ENCODE results near the gene PPP4R1. TPM values are rescaled to one million over a fixed set of nuclear protein-coding genes. Genes with fewer than 3 reads are reported as not detected.

Gene PPP4R1
- total RNA-seq, 1 donor from 2014 or later: 114 TPM

- DNase-seq: no peak
- H3K36me3 ChIP-seq: no peaks in the 10 kb centered on the region
- no peak for ATAC-seq
- no peak overlapping the region for H3K27ac ChIP-seq
- H3K9me3 ChIP-seq: no peaks in the 10 kb centered on the region
- intact Hi-C loops (cut with DNase I): no loop called here
- no peaks in the 10 kb centered on the region for H3K27me3 ChIP-seq (ENCODE audit: low read depth)
- no peak overlapping the region for H3K4me3 ChIP-seq
- H3K4me1 ChIP-seq: no peaks in the 10 kb centered on the region
- TF ChIP-seq CTCF (IDR thresholded peaks at IDR 0.05): no peak
Measured at GRCh38 chr18:9628984-9629383, 14.6 kb upstream of the PPP4R1 start.

- DNase-seq (no peak), ATAC-seq (no peak)
- intact Hi-C loops (cut with DNase I): no loop called here
- Histone ChIP-seq H3K27me3 (ENCODE audit: low read depth) (no peaks in the 10 kb centered on the region), H3K36me3 (no peaks in the 10 kb centered on the region), H3K27ac (no peak overlapping the region), H3K4me3 (no peak overlapping the region), H3K4me1 (no peaks in the 10 kb centered on the region), H3K9me3 (no peaks in the 10 kb centered on the region)
- no peak for TF ChIP-seq CTCF (IDR thresholded peaks at IDR 0.05)
Measured at GRCh38 chr18:9627642-9628041, 13.3 kb upstream of the PPP4R1 start.

GRCh38 chr18:9619990-9620389, 5.6 kb upstream of the PPP4R1 start:
- Histone ChIP-seq H3K36me3 (no peaks in the 10 kb centered on the region), H3K27ac (peak overlapping the region; percentile 20), H3K4me3 (no peak overlapping the region), H3K9me3 (no peaks in the 10 kb centered on the region), H3K4me1 (peaks cover 25% of the 10 kb centered on the region), H3K27me3 (ENCODE audit: low read depth) (no peaks in the 10 kb centered on the region)
- intact Hi-C loops (cut with DNase I): no loop called here
- no peak for TF ChIP-seq CTCF (IDR thresholded peaks at IDR 0.05)
- DNase-seq (peak; percentile 75), ATAC-seq (no peak)

- intact Hi-C loops (cut with DNase I): no loop called here
- ATAC-seq: no peak
- no peaks in the 10 kb centered on the region for H3K36me3 ChIP-seq
- no peak overlapping the region for H3K4me3 ChIP-seq
- H3K4me1 ChIP-seq: peaks cover 25% of the 10 kb centered on the region
- H3K27ac ChIP-seq: peak overlapping the region; percentile 20
- no peaks in the 10 kb centered on the region for H3K27me3 ChIP-seq (ENCODE audit: low read depth)
- DNase-seq: no peak
- no peaks in the 10 kb centered on the region for H3K9me3 ChIP-seq
- no peak for TF ChIP-seq CTCF (IDR thresholded peaks at IDR 0.05)
Measured at GRCh38 chr18:9619545-9619944, 5.2 kb upstream of the PPP4R1 start.

- intact Hi-C loops (cut with DNase I): no loop called here
- no peak for DNase-seq
- TF ChIP-seq CTCF (IDR thresholded peaks at IDR 0.05): no peak
- Histone ChIP-seq H3K27me3 (ENCODE audit: low read depth) (no peaks in the 10 kb centered on the region), H3K4me1 (peaks cover 25% of the 10 kb centered on the region), H3K27ac (peak overlapping the region; percentile 20), H3K4me3 (no peak overlapping the region), H3K9me3 (no peaks in the 10 kb centered on the region), H3K36me3 (no peaks in the 10 kb centered on the region)
- ATAC-seq: no peak
Measured at GRCh38 chr18:9619056-9619455, 4.7 kb upstream of the PPP4R1 start.

GRCh38 chr18:9617006-9617542, 2.7 kb upstream of the PPP4R1 start:
- H3K9me3 ChIP-seq: no peaks in the 10 kb centered on the region
- DNase-seq: no peak
- no peak overlapping the region for H3K4me3 ChIP-seq
- intact Hi-C loops (cut with DNase I): no loop called here
- peaks cover under 1% of the 10 kb centered on the region for H3K36me3 ChIP-seq
- no peak for TF ChIP-seq CTCF (IDR thresholded peaks at IDR 0.05)
- ATAC-seq: no peak
- H3K4me1 ChIP-seq: peaks cover 41% of the 10 kb centered on the region
- no peaks in the 10 kb centered on the region for H3K27me3 ChIP-seq (ENCODE audit: low read depth)
- H3K27ac ChIP-seq: no peak overlapping the region
